ENCODE data around the gene CCL3.
"Not testable (repeated sequence)": the region's sequence is repeated elsewhere in the genome, so short reads cannot be mapped to it uniquely, and the experiment has no call there.

CCL3 gene

GRCh38 chr17:36124879-36125824 lies 35.2 kb upstream of the CCL3 start:
- Mint-ChIP-seq H3K9me3 (peaks cover 11% of the 10 kb centered on the region), H3K27me3 (peaks cover 9% of the 10 kb centered on the region), H3K36me3 (no peaks in the 10 kb centered on the region), H3K27ac (no peak overlapping the region), H3K4me3 (no peak overlapping the region), H3K4me1 (no peaks in the 10 kb centered on the region)
- no peak for DNase-seq
- CTCF ChIA-PET: no interaction called here

GRCh38 chr17:36123431-36123830 lies 33.5 kb upstream of the CCL3 start:
- H3K9me3 Mint-ChIP-seq: peaks cover 11% of the 10 kb centered on the region
- CTCF ChIA-PET: no interaction called here
- H3K4me3 Mint-ChIP-seq: no peak overlapping the region
- H3K36me3 Mint-ChIP-seq: no peaks in the 10 kb centered on the region
- peaks cover 14% of the 10 kb centered on the region for H3K27me3 Mint-ChIP-seq
- DNase-seq: no peak
- no peaks in the 10 kb centered on the region for H3K4me1 Mint-ChIP-seq
- H3K27ac Mint-ChIP-seq: no peak overlapping the region

GRCh38 chr17:36121099-36121498 lies 31.2 kb upstream of the CCL3 start:
- DNase-seq, H3K4me1 Mint-ChIP-seq, CTCF ChIA-PET, H3K36me3 Mint-ChIP-seq, H3K4me3 Mint-ChIP-seq, H3K27ac Mint-ChIP-seq, H3K9me3 Mint-ChIP-seq: not testable (repeated sequence)
- H3K27me3 Mint-ChIP-seq: peaks cover 12% of the 10 kb centered on the region

GRCh38 chr17:36120221-36120620 lies 30.3 kb upstream of the CCL3 start:
- Mint-ChIP-seq H3K27me3 (peaks cover 12% of the 10 kb centered on the region), H3K4me3 (no peak overlapping the region)
- CTCF ChIA-PET: no interaction called here

GRCh38 chr17:36118477-36119353 lies 28.8 kb upstream of the CCL3 start:
- no peak overlapping the region for H3K27ac Mint-ChIP-seq
- no peaks in the 10 kb centered on the region for H3K4me1 Mint-ChIP-seq
- no peaks in the 10 kb centered on the region for H3K9me3 Mint-ChIP-seq
- H3K27me3 Mint-ChIP-seq: peaks cover 12% of the 10 kb centered on the region
- no peak overlapping the region for H3K4me3 Mint-ChIP-seq
- DNase-seq: no peak
- CTCF ChIA-PET: interaction anchor here (1.3 to 1.6 kb wide), 3 partner anchors 30 to 143 kb away, joined by 3 to 9 read pairs (median 5); no protein-coding TSS in a partner anchor
- no peaks in the 10 kb centered on the region for H3K36me3 Mint-ChIP-seq

More at GRCh38 chr17:36120221-36120620, 30.3 kb upstream of the CCL3 start:
- Mint-ChIP-seq H3K9me3 (peaks cover under 1% of the 10 kb centered on the region), H3K4me1 (no peaks in the 10 kb centered on the region), H3K27ac (no peak overlapping the region), H3K36me3 (no peaks in the 10 kb centered on the region)
- DNase-seq: no peak

- no peak for DNase-seq
- peaks cover 12% of the 10 kb centered on the region for H3K27me3 Mint-ChIP-seq
- H3K4me1 Mint-ChIP-seq: no peaks in the 10 kb centered on the region
- H3K9me3 Mint-ChIP-seq: no peaks in the 10 kb centered on the region
- no peak overlapping the region for H3K27ac Mint-ChIP-seq
- CTCF ChIA-PET: interaction anchor here (1.0 to 1.6 kb wide), 4 partner anchors 31 to 142 kb away, joined by 3 to 9 read pairs (median 4); no protein-coding TSS in a partner anchor
- H3K36me3 Mint-ChIP-seq: no peaks in the 10 kb centered on the region
- no peak overlapping the region for H3K4me3 Mint-ChIP-seq
These were observed 27.8 kb upstream of the CCL3 start for GRCh38 chr17:36117505-36118382.

GRCh38 chr17:36115649-36115977 lies 25.7 kb upstream of the CCL3 start:
- H3K4me3 Mint-ChIP-seq, DNase-seq, H3K9me3 Mint-ChIP-seq, H3K27me3 Mint-ChIP-seq, H3K27ac Mint-ChIP-seq, H3K4me1 Mint-ChIP-seq, H3K36me3 Mint-ChIP-seq, CTCF ChIA-PET: not testable (repeated sequence)

- H3K4me3 Mint-ChIP-seq, H3K27ac Mint-ChIP-seq, H3K9me3 Mint-ChIP-seq, H3K4me1 Mint-ChIP-seq, CTCF ChIA-PET, DNase-seq, H3K27me3 Mint-ChIP-seq, H3K36me3 Mint-ChIP-seq: not testable (repeated sequence)
These were observed 25.2 kb upstream of the CCL3 start for GRCh38 chr17:36114971-36115648.

- H3K4me1 Mint-ChIP-seq, H3K27ac Mint-ChIP-seq, DNase-seq, H3K27me3 Mint-ChIP-seq, H3K36me3 Mint-ChIP-seq, H3K9me3 Mint-ChIP-seq, CTCF ChIA-PET, H3K4me3 Mint-ChIP-seq: not testable (repeated sequence)
These were observed 23.2 kb upstream of the CCL3 start for GRCh38 chr17:36113131-36113530.

- CTCF ChIA-PET: no interaction called here
- Mint-ChIP-seq H3K4me3 (no peak overlapping the region), H3K36me3 (no peaks in the 10 kb centered on the region), H3K27me3 (peaks cover 12% of the 10 kb centered on the region), H3K4me1 (no peaks in the 10 kb centered on the region), H3K27ac (no peak overlapping the region), H3K9me3 (peaks cover 2% of the 10 kb centered on the region)
- no peak for DNase-seq
These were observed 22.6 kb upstream of the CCL3 start for GRCh38 chr17:36112572-36112971.

GRCh38 chr17:36111068-36111490 lies 21.1 kb upstream of the CCL3 start:
- Mint-ChIP-seq H3K9me3 (peaks cover 2% of the 10 kb centered on the region), H3K27me3 (peaks cover 7% of the 10 kb centered on the region), H3K36me3 (no peaks in the 10 kb centered on the region), H3K4me1 (no peaks in the 10 kb centered on the region), H3K4me3 (no peak overlapping the region), H3K27ac (no peak overlapping the region)
- CTCF ChIA-PET: interaction anchor here (1.9 kb wide), 1 partner anchor 38 kb away, joined by 5 read pairs; no protein-coding TSS in a partner anchor
- no peak for DNase-seq

GRCh38 chr17:36108265-36108664 lies 18.3 kb upstream of the CCL3 start:
- H3K27me3 Mint-ChIP-seq: peaks cover 23% of the 10 kb centered on the region
- DNase-seq, H3K4me3 Mint-ChIP-seq, CTCF ChIA-PET, H3K9me3 Mint-ChIP-seq, H3K36me3 Mint-ChIP-seq, H3K4me1 Mint-ChIP-seq, H3K27ac Mint-ChIP-seq: not testable (repeated sequence)

- CTCF ChIA-PET: no interaction called here
- H3K4me3 Mint-ChIP-seq: no peak overlapping the region
These were observed 17.7 kb upstream of the CCL3 start for GRCh38 chr17:36107660-36108059.

More at GRCh38 chr17:36107660-36108059, 17.7 kb upstream of the CCL3 start:
- Mint-ChIP-seq H3K4me1 (no peaks in the 10 kb centered on the region), H3K27ac (no peak overlapping the region), H3K27me3 (peaks cover 26% of the 10 kb centered on the region), H3K9me3 (peaks cover 2% of the 10 kb centered on the region), H3K36me3 (no peaks in the 10 kb centered on the region)
- no peak for DNase-seq
